ENCODE measurements around the gene GOLPH3L. TPM values are rescaled to one million over a fixed set of nuclear protein-coding genes. Genes with fewer than 3 reads are reported as not detected.

The GOLPH3L gene
- total RNA-seq (10 to 100 TPM; 21.9 to 31.0 (median 27.1) TPM), polyA plus RNA-seq (10 to 100 TPM in 1 of 3 donors, 1 to 10 TPM in 2; 9.0 to 12.2 (median 9.3) TPM)
- long read RNA-seq, donor 1, transcript GOLPH3L-201 (5 exons, 2,999 nt) = major isoform, 7 of 9 reads
- long read RNA-seq, donor 1, partial matches to known transcripts = 0 of 9 reads
- long read RNA-seq, donor 1, other reads (novel, unspliced or antisense) = 0 of 9 reads
- long read RNA-seq, donor 2, partial matches to known transcripts = 0 of 3 reads
- long read RNA-seq, donor 2, other reads (novel, unspliced or antisense) = 0 of 3 reads

GRCh38 chr1:150696995-150697927 lies at the start of gene GOLPH3L:
Gene GOLPH3L (minus strand): TSS chr1:150697154. CDS start chr1:150694838, 2,316 bp downstream.
- peak; percentile 93 for DNase-seq

GRCh38 chr1:150730130-150730721 lies 33.3 kb upstream of the GOLPH3L start:
- no peak for TF ChIP-seq POLR2A (IDR thresholded peaks at IDR 0.05)
- TF ChIP-seq CTCF (IDR thresholded peaks at IDR 0.05 in 8 of 11, conservative IDR thresholded peaks at IDR 0.05 in 3 of 11) = no peak
- no peak for TF ChIP-seq POLR2AphosphoS5 (IDR thresholded peaks at IDR 0.05)
- Histone ChIP-seq H3K4me1 (no peaks in the 10 kb centered on the region), H3K27me3 (replicated peaks in 1 of 7) (no peaks in the 10 kb centered on the region), H3K9me3 (no peaks in the 10 kb centered on the region), H3K4me3 (no peak overlapping the region), H3K27ac (no peak overlapping the region), H3K36me3 (peaks cover 4 to 56% (median 40%) of the 10 kb centered on the region in 6 donors)
- intact Hi-C loops (cut with DNase I; ENCODE audit: low total_unique reads) = no loop called here
- WGBS, 5 donors = 79 to 88% (median 84%) methylated on average over 3 of the region's 3 CpGs
- no peak for DNase-seq

More at GRCh38 chr1:150696995-150697927, at the start of gene GOLPH3L:
- Histone ChIP-seq H3K4me3 (peak within 1 kb of the TSS; percentile 73 to 89 (median 77)), H3K27ac (peak within 1 kb of the TSS in 6 of 8 donors; percentile 16 to 79 (median 72)), H3K36me3 (peaks cover 0 to 32% (median 21%) of the 10 kb centered on the region in 6 donors), H3K27me3 (replicated peaks in 1 of 7) (no peaks in the 10 kb centered on the region), H3K4me1 (peaks cover 19 to 54% (median 36%) of the 10 kb centered on the region in 6 donors), H3K9me3 (no peaks in the 10 kb centered on the region)
- 1 to 3% (median 2%) methylated on average over 16 to 18 of the region's 18 CpGs for WGBS, 5 donors
- TF ChIP-seq CTCF (IDR thresholded peaks at IDR 0.05 in 8 of 11, conservative IDR thresholded peaks at IDR 0.05 in 3 of 11) (peak in 3 of 11 experiments; percentile 36 to 51 (median 40)), POLR2AphosphoS5 (IDR thresholded peaks at IDR 0.05) (peak in 2 of 3 donors; percentile 75 to 88), POLR2A (IDR thresholded peaks at IDR 0.05) (peak in 1 of 3 donors; percentile 75)
- intact Hi-C loops (cut with DNase I; ENCODE audit: low total_unique reads) = loop anchor here (10.0 kb wide), 1 partner anchor 62 kb away; no protein-coding TSS in a partner anchor

GRCh38 chr1:150724336-150724735 lies 27.4 kb upstream of the GOLPH3L start:
- no peak for DNase-seq
- no peaks in the 10 kb centered on the region for H3K36me3 ChIP-seq
- no peak overlapping the region for H3K4me3 ChIP-seq
- H3K4me1 ChIP-seq = no peaks in the 10 kb centered on the region
- TF ChIP-seq POLR2AphosphoS5 (IDR thresholded peaks at IDR 0.05) (no peak), CTCF (IDR thresholded peaks at IDR 0.05 in 8 of 11, conservative IDR thresholded peaks at IDR 0.05 in 3 of 11) (no peak), POLR2A (IDR thresholded peaks at IDR 0.05) (no peak)
- H3K27me3 ChIP-seq (replicated peaks in 1 of 7) = no peaks in the 10 kb centered on the region
- H3K9me3 ChIP-seq = no peaks in the 10 kb centered on the region
- 82 to 94% (median 90%) methylated on average over 2 of the region's 2 CpGs for WGBS, 5 donors
- intact Hi-C loops (cut with DNase I; ENCODE audit: low total_unique reads) = no loop called here
- H3K27ac ChIP-seq = no peak overlapping the region

Data from spleen (tissue), 13 donors.